ENCODE measurements around the gene TNFRSF19.

The TNFRSF19 gene

GRCh38 chr13:23612731-23613130 is 42.5 kb downstream of the TNFRSF19 start:
- no peak for TF ChIP-seq CTCF (IDR thresholded peaks at IDR 0.05; ENCODE audit: insufficient read depth, low read length, poor library complexity, severe bottlenecking)
- Histone ChIP-seq H3K36me3 (ENCODE audit: control insufficient read depth, insufficient read depth, low read length) (peaks cover 5% of the 10 kb centered on the region; the same call in 1 of the 2 replicates), H3K27me3 (replicated peaks; ENCODE audit: control insufficient read depth, insufficient read depth, low read length) (no peaks in the 10 kb centered on the region), H3K4me3 (replicated peaks; ENCODE audit: low read depth, low read length) (no peak overlapping the region)
- DNase-seq (ENCODE audit: extremely low read depth, insufficient read length): no peak

GRCh38 chr13:23613596-23613995 is 43.4 kb downstream of the TNFRSF19 start:
- no peak for TF ChIP-seq CTCF (IDR thresholded peaks at IDR 0.05; ENCODE audit: insufficient read depth, low read length, poor library complexity, severe bottlenecking)
- H3K4me3 ChIP-seq (replicated peaks; ENCODE audit: low read depth, low read length): no peak overlapping the region
- H3K36me3 ChIP-seq (ENCODE audit: control insufficient read depth, insufficient read depth, low read length): peaks cover 5% of the 10 kb centered on the region; the same call in 1 of the 2 replicates
- no peaks in the 10 kb centered on the region for H3K27me3 ChIP-seq (replicated peaks; ENCODE audit: control insufficient read depth, insufficient read depth, low read length)
- no peak for DNase-seq (ENCODE audit: extremely low read depth, insufficient read length)

- H3K4me3 ChIP-seq (replicated peaks; ENCODE audit: low read depth, low read length): no peak overlapping the region
- no peak for DNase-seq (ENCODE audit: extremely low read depth, insufficient read length)
- peaks cover 5% of the 10 kb centered on the region for H3K36me3 ChIP-seq (ENCODE audit: control insufficient read depth, insufficient read depth, low read length)
Observed at GRCh38 chr13:23615395-23616081, 45.3 kb downstream of the TNFRSF19 start.

GRCh38 chr13:23616228-23616627 is 46.0 kb downstream of the TNFRSF19 start:
- no peak overlapping the region for H3K4me3 ChIP-seq (replicated peaks; ENCODE audit: low read depth, low read length)
- DNase-seq (ENCODE audit: extremely low read depth, insufficient read length): no peak
- TF ChIP-seq CTCF (IDR thresholded peaks at IDR 0.05; ENCODE audit: insufficient read depth, low read length, poor library complexity, severe bottlenecking): no peak
- peaks cover 5% of the 10 kb centered on the region for H3K36me3 ChIP-seq (ENCODE audit: control insufficient read depth, insufficient read depth, low read length)
- H3K27me3 ChIP-seq (replicated peaks; ENCODE audit: control insufficient read depth, insufficient read depth, low read length): no peaks in the 10 kb centered on the region

More at GRCh38 chr13:23615395-23616081, 45.3 kb downstream of the TNFRSF19 start:
- H3K27me3 ChIP-seq (replicated peaks; ENCODE audit: control insufficient read depth, insufficient read depth, low read length): no peaks in the 10 kb centered on the region
- no peak for TF ChIP-seq CTCF (IDR thresholded peaks at IDR 0.05; ENCODE audit: insufficient read depth, low read length, poor library complexity, severe bottlenecking)

- Histone ChIP-seq H3K27me3 (replicated peaks; ENCODE audit: control insufficient read depth, insufficient read depth, low read length) (no peaks in the 10 kb centered on the region), H3K4me3 (replicated peaks; ENCODE audit: low read depth, low read length) (no peak overlapping the region), H3K36me3 (ENCODE audit: control insufficient read depth, insufficient read depth, low read length) (peaks cover 5% of the 10 kb centered on the region)
- TF ChIP-seq CTCF (IDR thresholded peaks at IDR 0.05; ENCODE audit: insufficient read depth, low read length, poor library complexity, severe bottlenecking): no peak
- no peak for DNase-seq (ENCODE audit: extremely low read depth, insufficient read length)
Observed at GRCh38 chr13:23617551-23618024, 47.4 kb downstream of the TNFRSF19 start.

Data from GM06990 (cell line).